ENCODE results near the gene RNF213.
"Not testable (repeated sequence)": the region's sequence is repeated elsewhere in the genome, so short reads cannot be mapped to it uniquely, and the experiment has no call there.

Gene RNF213

GRCh38 chr17:80224683-80225082, 36.0 kb upstream of the RNF213 start:
- no peak for FAIRE-seq

- no peak for FAIRE-seq
Observed at GRCh38 chr17:80225230-80225629, 35.4 kb upstream of the RNF213 start.

- FAIRE-seq: no peak
Observed at GRCh38 chr17:80227156-80227555, 33.5 kb upstream of the RNF213 start.

GRCh38 chr17:80227666-80228065, 33.0 kb upstream of the RNF213 start:
- no peak for FAIRE-seq

GRCh38 chr17:80228477-80228876, 32.2 kb upstream of the RNF213 start:
- no peak for FAIRE-seq

- FAIRE-seq: no peak
Observed at GRCh38 chr17:80229011-80229410, 31.6 kb upstream of the RNF213 start.

- no peak for FAIRE-seq
Observed at GRCh38 chr17:80232438-80232837, 28.2 kb upstream of the RNF213 start.

- no peak for FAIRE-seq
Observed at GRCh38 chr17:80233202-80233601, 27.4 kb upstream of the RNF213 start.

- no peak for FAIRE-seq
Observed at GRCh38 chr17:80236911-80237310, 23.7 kb upstream of the RNF213 start.

- no peak for FAIRE-seq
Observed at GRCh38 chr17:80237386-80237785, 23.3 kb upstream of the RNF213 start.

- FAIRE-seq: no peak
Observed at GRCh38 chr17:80242505-80242904, 18.1 kb upstream of the RNF213 start.

GRCh38 chr17:80243526-80244433, 16.9 kb upstream of the RNF213 start:
- FAIRE-seq: no peak

GRCh38 chr17:80244448-80244847, 16.2 kb upstream of the RNF213 start:
- FAIRE-seq: not testable (repeated sequence)

- no peak for FAIRE-seq
Observed at GRCh38 chr17:80244871-80245509, 15.7 kb upstream of the RNF213 start.

- no peak for FAIRE-seq
Observed at GRCh38 chr17:80245566-80246265, 14.9 kb upstream of the RNF213 start.

GRCh38 chr17:80246266-80246681, 14.4 kb upstream of the RNF213 start:
- FAIRE-seq: no peak

- no peak for FAIRE-seq
Observed at GRCh38 chr17:80246726-80247125, 13.9 kb upstream of the RNF213 start.

- FAIRE-seq: no peak
Observed at GRCh38 chr17:80247561-80247960, 13.1 kb upstream of the RNF213 start.

GRCh38 chr17:80248001-80248893, 12.4 kb upstream of the RNF213 start:
- no peak for FAIRE-seq

- FAIRE-seq: no peak
Observed at GRCh38 chr17:80248894-80249710, 11.6 kb upstream of the RNF213 start.

- FAIRE-seq: no peak
Observed at GRCh38 chr17:80251966-80252365, 8.7 kb upstream of the RNF213 start.

GRCh38 chr17:80252871-80253270, 7.8 kb upstream of the RNF213 start:
- FAIRE-seq: no peak

Measured in G401.6 (cell line).